UCSD-AML1 (cell line): ENCODE measurements around the gene LRP6.
"Not testable (repeated sequence)": the region's sequence is repeated elsewhere in the genome, so short reads cannot be mapped to it uniquely, and the experiment has no call there.

Experiments used
- DNase-seq: peaks from one replicate; lab custom pipeline; 2025; ENCODE audit not compliant: unreplicated experiment; lab: John Stamatoyannopoulos, UW

The LRP6 gene

DNA sequence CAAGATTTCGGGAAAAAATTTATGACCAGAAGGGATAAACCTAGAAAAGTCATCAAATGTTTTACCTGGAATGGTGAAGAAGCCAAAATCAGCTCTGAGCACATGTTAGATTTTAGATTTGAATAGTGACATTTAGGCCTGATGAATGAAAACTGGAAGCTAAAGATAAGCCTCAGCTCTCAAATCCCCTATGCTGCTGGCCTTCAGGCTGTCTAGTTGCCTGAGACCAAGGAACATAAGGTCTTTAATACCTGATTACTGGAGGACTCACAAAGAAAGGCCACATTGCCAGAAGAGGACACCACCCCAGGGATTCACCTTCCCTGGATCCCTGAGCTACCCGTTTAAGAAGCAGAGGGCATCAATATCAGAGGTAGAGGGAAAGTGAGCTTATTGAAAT, 139.5 kb downstream of the LRP6 start:
- DNase-seq: no peak

GRCh38 chr12:12126551-12126950, 140.3 kb downstream of the LRP6 start:
- no peak for DNase-seq

GRCh38 chr12:12123036-12123604, 143.7 kb downstream of the LRP6 start:
- DNase-seq: no peak

GRCh38 chr12:12121061-12121460, 145.8 kb downstream of the LRP6 start:
- DNase-seq: no peak

GRCh38 chr12:12116677-12117076, 150.2 kb downstream of the LRP6 start:
- no peak for DNase-seq

- no peak for DNase-seq
Observed at GRCh38 chr12:12115514-12115913, 151.3 kb downstream of the LRP6 start.

GRCh38 chr12:12110923-12111555, 155.8 kb downstream of the LRP6 start:
- DNase-seq: not testable (repeated sequence)

GRCh38 chr12:12108441-12109058, 158.3 kb downstream of the LRP6 start:
- no peak for DNase-seq

DNA sequence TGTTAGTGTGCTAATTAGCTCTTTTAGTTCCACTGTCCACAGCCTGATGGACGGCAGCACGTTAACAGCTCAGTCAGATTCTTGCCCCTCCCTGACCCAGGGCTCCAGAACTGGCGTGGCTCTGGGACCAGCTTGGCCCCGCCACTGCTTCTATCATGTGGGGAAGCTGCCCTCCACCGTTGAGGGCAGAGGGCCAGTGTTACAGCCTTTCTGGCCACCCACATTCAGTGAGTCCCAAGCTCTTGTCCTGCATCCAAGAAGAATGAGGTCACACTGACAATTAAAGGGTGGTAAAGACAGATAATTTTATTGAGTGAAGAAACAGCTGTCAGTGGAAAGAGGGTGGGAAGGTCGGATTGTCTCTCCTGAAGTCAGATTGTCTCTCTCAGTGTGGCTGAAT, 159.2 kb downstream of the LRP6 start:
- DNase-seq: no peak

DNA sequence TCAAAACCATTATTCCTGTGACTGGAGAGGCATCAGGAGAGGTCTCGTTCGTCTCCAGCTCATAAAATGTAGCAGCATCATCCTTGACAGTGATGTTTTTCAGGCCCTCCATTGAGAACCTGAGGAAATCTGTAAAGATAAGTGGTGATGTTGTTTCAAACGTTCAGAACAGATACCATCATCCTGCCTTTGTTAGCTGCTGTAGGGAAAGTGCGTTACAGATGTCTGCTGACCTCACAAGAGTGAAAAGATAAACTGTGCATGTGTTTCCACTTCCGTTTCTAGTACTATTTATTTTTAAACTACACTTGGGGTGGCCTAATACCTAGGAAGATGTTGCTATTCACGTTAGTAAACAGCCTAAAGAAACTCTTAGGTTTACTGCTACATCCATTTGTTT, 167.7 kb downstream of the LRP6 start:
- no peak for DNase-seq

- no peak for DNase-seq
Observed at GRCh38 chr12:12098691-12099015, 168.2 kb downstream of the LRP6 start.

GRCh38 chr12:12097891-12098690, 168.8 kb downstream of the LRP6 start:
- DNase-seq: no peak

- DNase-seq: no peak
Observed at GRCh38 chr12:12095021-12095420, 171.8 kb downstream of the LRP6 start.

DNA sequence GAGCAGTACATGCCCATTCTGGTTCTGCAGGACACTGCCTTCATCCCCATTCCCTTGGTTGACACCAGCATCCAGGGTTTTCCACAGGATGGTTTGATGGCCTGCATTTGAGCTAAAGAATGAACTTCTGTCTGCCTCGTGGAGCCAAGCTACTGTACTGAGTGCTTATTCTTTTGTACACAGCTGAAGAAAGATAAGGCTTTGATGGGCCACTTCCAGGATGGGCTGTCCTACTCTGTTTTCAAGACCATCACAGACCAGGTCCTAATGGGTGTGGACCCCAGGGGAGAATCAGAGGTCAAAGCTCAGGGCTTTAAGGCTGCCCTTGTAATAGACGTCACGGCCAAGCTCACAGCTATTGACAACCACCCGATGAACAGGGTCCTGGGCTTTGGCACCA, 172.4 kb downstream of the LRP6 start:
- DNase-seq: no peak

- no peak for DNase-seq
Observed at GRCh38 chr12:12091977-12092663, 174.7 kb downstream of the LRP6 start.

DNA sequence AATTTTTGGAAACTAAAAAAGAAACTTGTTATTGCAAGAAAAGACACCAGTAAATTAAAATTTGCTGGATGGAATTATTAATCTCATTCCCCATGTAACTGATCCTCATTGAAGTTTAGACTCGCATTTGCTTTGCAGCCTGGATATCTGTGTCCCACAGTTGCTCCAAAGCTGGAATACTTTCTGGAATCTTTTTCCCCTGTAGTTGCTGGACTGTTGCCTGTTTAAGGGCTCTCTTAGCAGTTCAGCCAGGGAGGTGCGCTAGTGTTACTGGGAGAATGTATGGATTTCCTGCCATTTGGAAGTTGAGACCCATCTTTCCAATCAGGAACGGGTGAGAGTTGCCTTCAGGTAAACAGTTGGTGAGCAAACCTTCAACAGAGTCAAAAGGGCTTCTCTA, 175.8 kb downstream of the LRP6 start:
- DNase-seq: no peak

GRCh38 chr12:12088761-12089160, 178.1 kb downstream of the LRP6 start:
- no peak for DNase-seq

GRCh38 chr12:12088147-12088546, 178.7 kb downstream of the LRP6 start:
- no peak for DNase-seq

- DNase-seq: no peak
Observed at GRCh38 chr12:12087693-12088034, 179.2 kb downstream of the LRP6 start.

- no peak for DNase-seq
Observed at GRCh38 chr12:12086973-12087692, 179.7 kb downstream of the LRP6 start.

DNA sequence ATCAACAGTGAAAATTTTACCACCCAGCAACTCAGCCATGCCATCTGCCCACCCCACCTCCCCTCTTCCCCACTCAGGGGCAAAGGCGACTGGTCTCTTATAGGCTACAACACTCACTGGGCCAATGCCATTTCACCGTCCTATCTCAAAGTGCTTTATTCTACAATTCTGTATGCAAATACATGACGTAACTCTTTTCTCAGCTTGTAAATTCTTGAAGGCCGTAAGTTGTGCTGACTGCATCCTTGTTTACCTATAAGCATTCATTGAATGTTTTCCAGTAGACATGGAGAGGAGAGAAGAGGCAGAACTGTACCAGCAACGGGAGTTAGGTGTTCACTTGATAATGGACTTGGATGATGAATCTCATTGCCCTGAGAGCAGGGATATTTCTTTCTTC, 180.5 kb downstream of the LRP6 start:
- no peak for DNase-seq
